Stomach (tissue), 9 donors: ENCODE measurements around the gene TRPC3. TPM values are rescaled to one million over a fixed set of nuclear protein-coding genes. Genes with fewer than 3 reads are reported as not detected.
A peak's percentile ranks its signal among the peaks of the same experiment; 100 is the strongest.

Source experiments
- DNase-seq, 2 donors: peaks; one replicate each; pipeline versions ENCODE4 v3.0.0 to v3.0.0-alpha.2; 2013 to 2019
- H3K27ac ChIP-seq, 5 donors: fragments of 200-600 bp in 4 of 5; sonication (generic) in 4 of 5; one replicate each; pipeline ENCODE4 v1.5.1; 2013 to 2019; ENCODE audit warnings: mild to moderate bottlenecking in 1 of 5, moderate library complexity in 1 of 5
- H3K27me3 ChIP-seq, 3 donors: fragments of 200-600 bp; sonication (generic); one replicate each; pipeline ENCODE4 v1.5.1; 2017 to 2019; ENCODE audit warnings: mixed run types in 1 of 3
- H3K36me3 ChIP-seq, 4 donors: fragments of 200-600 bp; sonication (generic); 1 replicate in 3 of 4; 2 replicates in 1 of 4; pipeline ENCODE4 v1.5.1; 2016 to 2019
- H3K4me1 ChIP-seq, 4 donors: fragments of 200-600 bp; sonication (generic); one replicate each; pipeline ENCODE4 v1.5.1; 2016 to 2019
- H3K4me3 ChIP-seq, 4 donors: fragments of 200-600 bp; sonication (generic) in 3 of 4; one replicate each; pipeline ENCODE4 v1.5.1; 2016 to 2019; ENCODE audit warnings: mild to moderate bottlenecking in 1 of 4
- H3K9me3 ChIP-seq, 4 donors: fragments of 200-600 bp; sonication (generic); one replicate each; pipeline ENCODE4 v1.5.1; 2016 to 2019
- EP300 ChIP-seq: sonication (generic); formaldehyde crosslinking; IDR thresholded peaks from one replicate; pipeline ENCODE4 v1.6.1; 2017; ENCODE audit warnings: antibody characterized with exemption
- POLR2A ChIP-seq, 4 donors: fragments of 450-650 bp; IDR thresholded peaks; one replicate each; pipeline ENCODE4 v1.6.1; 2016; ENCODE audit warnings: antibody characterized with exemption in 4 of 4, control low read depth in 2 of 4, mild to moderate bottlenecking in 1 of 4, moderate library complexity in 1 of 4
- POLR2AphosphoS5 ChIP-seq, 3 donors: sonication (generic); formaldehyde crosslinking; IDR thresholded peaks; one replicate each; pipeline ENCODE4 v1.6.1; 2016; ENCODE audit warnings: antibody characterized with exemption in 3 of 3
- WGBS, 5 donors: extraction: QIAGEN DNeasy Blood & Tissue Kit in 3 of 5; methylation state at CpG; one replicate each; pipeline versions ENCODE4 v1.1.5 to v1.1.7; 2013 to 2018; 5-methylcytosine and 5-hydroxymethylcytosine counted together
- intact Hi-C: fragments of 100-400 bp; cut with DNase I; formaldehyde crosslinking; loops from one replicate; pipeline ENCODE4 v1.15.1; 2023; ENCODE audit warnings: low total_unique reads
- polyA plus RNA-seq, 3 donors: library from polyadenylated mRNA; stranded (reverse); fragments of 200-250 nt; gene quantifications; one replicate each; pipeline ENCODE4 v1.2.3, GENCODE V29; 2013
- total RNA-seq, 5 donors: library from RNA; depleted of rRNA; stranded (reverse); fragments of >200 nt; gene quantifications; one replicate each; pipeline versions ENCODE4 v1.1.0 to v1.2.3, GENCODE V29; 2014 to 2016
- TF ChIP-seq, protein P1 (sequence below), 7 experiments: fragments of 450-650 bp in 4 of 7; fragments of 200-600 bp in 3 of 7; sonication (generic) in 3 of 7; IDR thresholded peaks; one replicate each; pipeline ENCODE4 v1.5.1; 2016 to 2019; ENCODE audit warnings: antibody characterized with exemption in 7 of 7, control low read depth in 2 of 7, mild to moderate bottlenecking in 1 of 7
- donor health status: healthy with polysubstance abuse.
- donor health status: Bipolar disorder and iron deficiency.
- donor health status: healthy.

Gene TRPC3
- total and polyA plus RNA-seq, 8 donors = 0.31 to 3.7 (median 0.70) TPM; not detected in 4

DNA sequence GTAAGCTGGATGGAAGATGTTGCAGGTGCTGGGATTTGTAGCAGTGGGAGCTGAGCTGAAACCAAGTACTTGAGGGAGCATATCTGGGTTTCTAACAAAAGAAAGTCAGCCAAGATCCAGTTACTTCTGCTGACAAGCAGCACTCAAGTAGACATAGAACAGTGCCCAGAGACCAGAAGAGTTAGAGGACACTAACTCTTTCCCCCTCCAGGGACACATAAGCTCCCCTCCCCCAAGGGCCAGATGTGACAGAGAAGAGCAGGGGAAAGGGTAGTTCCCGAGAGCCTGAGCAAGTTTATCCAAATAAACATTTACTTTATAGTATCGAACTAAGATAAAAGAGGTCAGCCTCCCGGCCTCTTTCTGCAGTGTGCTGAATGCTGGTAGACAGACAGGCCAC, 12.2 kb downstream of the TRPC3 start:
- TF ChIP-seq POLR2A (IDR thresholded peaks at IDR 0.05) (no peak), POLR2AphosphoS5 (IDR thresholded peaks at IDR 0.05) (no peak), EP300 (no peak)
- TF ChIP-seq, protein P1, sequence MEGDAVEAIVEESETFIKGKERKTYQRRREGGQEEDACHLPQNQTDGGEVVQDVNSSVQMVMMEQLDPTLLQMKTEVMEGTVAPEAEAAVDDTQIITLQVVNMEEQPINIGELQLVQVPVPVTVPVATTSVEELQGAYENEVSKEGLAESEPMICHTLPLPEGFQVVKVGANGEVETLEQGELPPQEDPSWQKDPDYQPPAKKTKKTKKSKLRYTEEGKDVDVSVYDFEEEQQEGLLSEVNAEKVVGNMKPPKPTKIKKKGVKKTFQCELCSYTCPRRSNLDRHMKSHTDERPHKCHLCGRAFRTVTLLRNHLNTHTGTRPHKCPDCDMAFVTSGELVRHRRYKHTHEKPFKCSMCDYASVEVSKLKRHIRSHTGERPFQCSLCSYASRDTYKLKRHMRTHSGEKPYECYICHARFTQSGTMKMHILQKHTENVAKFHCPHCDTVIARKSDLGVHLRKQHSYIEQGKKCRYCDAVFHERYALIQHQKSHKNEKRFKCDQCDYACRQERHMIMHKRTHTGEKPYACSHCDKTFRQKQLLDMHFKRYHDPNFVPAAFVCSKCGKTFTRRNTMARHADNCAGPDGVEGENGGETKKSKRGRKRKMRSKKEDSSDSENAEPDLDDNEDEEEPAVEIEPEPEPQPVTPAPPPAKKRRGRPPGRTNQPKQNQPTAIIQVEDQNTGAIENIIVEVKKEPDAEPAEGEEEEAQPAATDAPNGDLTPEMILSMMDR (IDR thresholded peaks at IDR 0.05) = no peak
- DNase-seq = peak in 1 of 2 donors; percentile 13
- intact Hi-C loops = no loop called here
- Histone ChIP-seq H3K36me3 (no peaks in the 10 kb centered on the region), H3K4me3 (no peak overlapping the region), H3K4me1 (no peaks in the 10 kb centered on the region), H3K9me3 (no peaks in the 10 kb centered on the region), H3K27ac (no peak overlapping the region), H3K27me3 (peaks cover 0 to 10% (median 6%) of the 10 kb centered on the region in 3 donors)
- 16 to 38% (median 21%) methylated on average over 3 of the region's 3 CpGs for WGBS, 5 donors

DNA sequence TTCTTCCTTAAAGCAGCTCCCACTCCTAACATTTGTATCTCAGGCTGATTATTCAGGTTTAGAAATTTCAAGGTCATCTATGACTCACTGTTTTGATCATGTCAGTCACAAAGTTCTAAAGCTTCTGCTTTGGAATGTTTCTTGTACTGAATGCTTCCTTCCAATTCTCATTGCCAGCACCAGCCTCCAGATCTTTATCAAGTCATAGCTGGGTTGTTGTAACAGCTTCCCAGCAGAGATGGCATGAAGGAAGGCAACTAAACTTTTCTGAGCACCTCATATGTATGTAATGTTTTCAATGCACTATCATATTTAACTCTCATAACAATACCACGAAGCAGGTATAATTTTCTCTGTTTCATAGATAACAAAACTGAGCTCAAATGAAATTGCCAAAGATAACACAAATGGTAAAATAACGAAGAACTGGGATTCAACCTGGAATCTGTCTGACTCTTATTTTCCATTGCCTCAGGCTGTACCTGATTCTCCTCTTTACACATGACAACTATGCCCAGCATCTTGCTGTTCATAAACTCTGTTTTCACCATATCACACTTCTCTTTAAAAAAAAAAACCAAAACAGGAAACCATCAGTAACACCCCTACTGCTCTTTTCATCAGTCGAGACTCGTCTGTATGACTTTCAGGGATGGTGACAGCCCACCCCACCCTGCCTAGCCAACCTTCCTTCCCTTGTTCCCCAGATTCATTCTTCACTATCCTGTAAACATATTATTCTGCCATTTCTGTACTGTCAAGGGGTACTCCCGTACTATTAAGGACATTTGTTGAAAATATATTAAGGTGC, 13.4 kb downstream of the TRPC3 start:
- Histone ChIP-seq H3K36me3 (no peaks in the 10 kb centered on the region), H3K9me3 (no peaks in the 10 kb centered on the region), H3K4me3 (no peak overlapping the region), H3K27me3 (peaks cover 0 to 7% (median 6%) of the 10 kb centered on the region in 3 donors), H3K4me1 (no peaks in the 10 kb centered on the region), H3K27ac (no peak overlapping the region)
- TF ChIP-seq EP300 (no peak), POLR2A (IDR thresholded peaks at IDR 0.05) (no peak), POLR2AphosphoS5 (IDR thresholded peaks at IDR 0.05) (no peak)
- TF ChIP-seq, protein P1 (IDR thresholded peaks at IDR 0.05) = no peak
- intact Hi-C loops = no loop called here
- 64 to 75% (median 71%) methylated on average over 5 of the region's 5 CpGs for WGBS, 5 donors
- no peak for DNase-seq

DNA sequence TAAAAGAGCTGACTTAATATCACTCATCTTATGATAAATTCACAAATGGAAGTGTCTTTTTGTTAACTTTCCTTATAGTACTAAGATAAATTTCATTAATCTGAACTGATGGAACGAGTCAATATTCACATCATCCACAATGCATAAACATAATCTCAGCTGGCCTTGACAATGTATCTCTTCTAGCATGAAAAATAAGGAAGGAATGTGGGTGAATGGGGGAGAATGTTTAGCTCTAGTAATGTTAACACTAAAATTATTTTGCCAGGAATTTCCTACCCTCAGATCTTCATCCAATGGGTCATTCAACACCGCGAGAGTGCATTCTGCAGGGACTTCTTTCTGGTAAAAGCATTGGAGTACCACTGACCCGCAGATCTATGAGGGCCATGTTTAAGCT, 15.8 kb downstream of the TRPC3 start:
- no peak overlapping the region for H3K4me3 ChIP-seq
- peaks cover 0 to 12% (median 0%) of the 10 kb centered on the region in 3 donors for H3K27me3 ChIP-seq
- no peaks in the 10 kb centered on the region for H3K9me3 ChIP-seq
- intact Hi-C loops = no loop called here
- WGBS, 5 donors = 50 to 75% (median 70%) methylated on average over 4 of the region's 4 CpGs
- no peak overlapping the region for H3K27ac ChIP-seq
- H3K4me1 ChIP-seq = no peaks in the 10 kb centered on the region
- no peak for TF ChIP-seq EP300
- TF ChIP-seq, protein P1 (IDR thresholded peaks at IDR 0.05) = no peak
- no peak for TF ChIP-seq POLR2A (IDR thresholded peaks at IDR 0.05)
- no peak for TF ChIP-seq POLR2AphosphoS5 (IDR thresholded peaks at IDR 0.05)
- no peak for DNase-seq
- no peaks in the 10 kb centered on the region for H3K36me3 ChIP-seq

DNA sequence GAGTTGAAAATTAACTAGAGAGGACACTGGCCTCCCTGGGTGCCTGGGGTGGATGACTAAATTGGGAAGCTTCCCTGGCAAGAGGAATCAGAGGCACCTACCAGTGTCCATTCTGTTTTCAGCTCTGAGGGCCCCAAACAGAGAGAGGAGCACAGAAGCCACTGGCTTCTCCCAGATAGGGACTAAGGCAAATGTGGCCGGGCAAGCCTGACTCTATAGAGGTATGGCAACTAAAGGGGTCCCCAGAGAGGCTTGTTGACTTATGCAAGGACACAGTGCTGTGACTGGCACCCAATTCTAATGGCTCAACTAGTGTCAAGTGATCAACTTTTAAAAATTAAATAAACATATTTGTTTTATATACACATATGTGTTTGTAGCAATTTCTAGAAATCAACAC, 17.2 kb downstream of the TRPC3 start:
- TF ChIP-seq, protein P1 (IDR thresholded peaks at IDR 0.05) = no peak
- TF ChIP-seq EP300 (no peak), POLR2AphosphoS5 (IDR thresholded peaks at IDR 0.05) (no peak), POLR2A (IDR thresholded peaks at IDR 0.05) (no peak)
- DNase-seq = no peak
- no peaks in the 10 kb centered on the region for H3K36me3 ChIP-seq
- H3K4me1 ChIP-seq = no peaks in the 10 kb centered on the region
- WGBS, 5 donors = 50 to 82% (median 58%) methylated on average over 1 of the region's 1 CpG
- H3K9me3 ChIP-seq = no peaks in the 10 kb centered on the region
- H3K27ac ChIP-seq = no peak overlapping the region
- H3K27me3 ChIP-seq = peaks cover 0 to 12% (median 0%) of the 10 kb centered on the region in 3 donors
- H3K4me3 ChIP-seq = no peak overlapping the region
- intact Hi-C loops = no loop called here
